Activated naive CD4-positive, alpha-beta T cell (primary cell): ENCODE measurements around the gene GGTA1.

Experiments used
- DNase-seq, 4 experiments: peaks; one replicate each; lab custom pipeline; 2025; lab: John Stamatoyannopoulos, UW

Gene GGTA1

DNA sequence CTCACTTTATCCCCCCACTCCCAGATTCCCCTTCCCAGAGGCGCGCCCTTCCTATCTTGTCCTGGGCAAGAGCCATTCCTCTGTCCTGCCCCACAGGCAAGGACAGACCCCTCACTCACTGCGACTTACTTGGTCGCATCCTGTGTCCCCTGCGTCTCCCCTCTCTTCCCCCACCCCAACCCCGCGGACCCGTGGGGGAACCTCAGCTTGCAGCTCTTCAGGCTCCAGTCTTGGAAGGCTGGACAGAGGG, 542 bp downstream of the GGTA1 start:
- no peak for DNase-seq

- DNase-seq = no peak
Observed at GRCh38 chr9:121498487-121499176, 1.0 kb downstream of the GGTA1 start.

DNA sequence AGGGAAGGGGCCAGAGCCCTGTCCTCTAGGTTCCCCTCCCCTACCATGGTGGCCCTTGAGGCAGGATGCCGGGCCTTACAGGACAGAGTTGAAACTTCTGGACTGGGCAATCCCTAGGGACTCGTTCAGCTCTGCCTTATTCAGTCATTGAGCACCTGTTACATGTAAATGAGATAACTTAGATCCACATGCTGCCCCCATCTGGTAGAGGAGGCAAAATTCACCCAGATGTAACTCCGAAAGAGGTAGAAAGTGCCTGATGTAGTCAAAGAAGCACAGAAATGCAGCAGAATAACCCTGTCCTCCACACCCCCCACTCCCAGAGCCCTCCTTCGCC, 1.5 kb downstream of the GGTA1 start:
- DNase-seq = no peak

DNA sequence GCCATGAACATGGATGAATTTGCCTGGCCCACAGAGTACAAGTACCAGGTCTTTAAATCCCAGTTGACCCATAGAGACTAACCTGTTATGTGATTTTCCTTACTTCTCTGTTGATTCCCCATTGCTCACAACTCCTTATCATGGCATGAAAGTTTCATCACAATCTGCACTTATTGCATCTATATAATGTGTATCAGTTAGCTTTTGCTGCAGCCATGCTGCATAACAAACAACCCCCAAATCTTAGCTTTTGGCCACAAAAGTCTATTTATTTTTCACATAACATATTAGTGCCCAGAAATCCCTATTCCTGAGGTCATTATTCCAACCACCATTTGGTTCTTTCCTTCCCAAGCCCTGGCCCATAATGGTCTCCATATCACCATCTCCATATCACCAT, 3.7 kb downstream of the GGTA1 start:
- DNase-seq = no peak

- DNase-seq = no peak
Observed at GRCh38 chr9:121494192-121494591, 5.5 kb downstream of the GGTA1 start.

DNA sequence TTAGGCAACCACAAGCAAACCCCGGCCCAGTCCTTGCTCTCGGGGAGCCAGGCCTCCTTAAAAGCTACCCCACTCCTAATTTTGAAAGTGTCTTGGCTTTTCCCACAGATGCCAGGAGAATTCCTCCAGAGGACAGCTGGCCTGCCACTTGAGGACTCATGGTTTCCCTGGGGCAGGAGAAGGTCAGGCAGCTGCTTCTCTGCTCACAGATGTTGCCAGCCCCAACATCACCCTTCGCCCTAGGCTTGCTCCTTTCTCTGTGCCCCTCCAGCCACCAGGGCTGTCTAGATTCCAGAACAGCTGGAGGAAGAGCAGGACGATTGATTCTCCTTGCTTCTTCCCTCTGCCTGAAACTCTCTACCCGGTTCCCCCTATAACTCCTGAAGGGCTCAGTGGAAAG, 8.5 kb downstream of the GGTA1 start:
- no peak for DNase-seq

DNA sequence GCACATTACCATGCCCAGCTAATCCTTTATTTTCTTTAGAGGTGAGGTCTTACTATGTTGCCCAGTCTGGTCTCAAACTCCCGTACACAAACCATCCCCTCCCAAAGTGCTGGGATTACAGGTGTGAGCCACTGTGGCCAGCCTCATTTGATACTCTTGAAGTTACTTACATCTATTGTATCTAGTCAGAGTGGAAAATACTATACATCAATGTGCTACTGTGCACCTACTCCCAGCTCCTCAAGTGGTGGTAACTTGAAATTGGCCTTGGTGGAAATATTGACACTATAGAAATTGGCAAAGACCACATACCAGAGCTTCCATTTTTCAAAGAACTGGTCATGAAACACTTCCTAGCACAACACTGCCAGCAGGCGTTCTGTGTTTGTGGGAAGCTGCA, 10.3 kb downstream of the GGTA1 start:
- no peak for DNase-seq

- DNase-seq = no peak
Observed at GRCh38 chr9:121486043-121486442, 13.6 kb downstream of the GGTA1 start.

- no peak for DNase-seq
Observed at GRCh38 chr9:121485623-121486022, 14.0 kb downstream of the GGTA1 start.

DNA sequence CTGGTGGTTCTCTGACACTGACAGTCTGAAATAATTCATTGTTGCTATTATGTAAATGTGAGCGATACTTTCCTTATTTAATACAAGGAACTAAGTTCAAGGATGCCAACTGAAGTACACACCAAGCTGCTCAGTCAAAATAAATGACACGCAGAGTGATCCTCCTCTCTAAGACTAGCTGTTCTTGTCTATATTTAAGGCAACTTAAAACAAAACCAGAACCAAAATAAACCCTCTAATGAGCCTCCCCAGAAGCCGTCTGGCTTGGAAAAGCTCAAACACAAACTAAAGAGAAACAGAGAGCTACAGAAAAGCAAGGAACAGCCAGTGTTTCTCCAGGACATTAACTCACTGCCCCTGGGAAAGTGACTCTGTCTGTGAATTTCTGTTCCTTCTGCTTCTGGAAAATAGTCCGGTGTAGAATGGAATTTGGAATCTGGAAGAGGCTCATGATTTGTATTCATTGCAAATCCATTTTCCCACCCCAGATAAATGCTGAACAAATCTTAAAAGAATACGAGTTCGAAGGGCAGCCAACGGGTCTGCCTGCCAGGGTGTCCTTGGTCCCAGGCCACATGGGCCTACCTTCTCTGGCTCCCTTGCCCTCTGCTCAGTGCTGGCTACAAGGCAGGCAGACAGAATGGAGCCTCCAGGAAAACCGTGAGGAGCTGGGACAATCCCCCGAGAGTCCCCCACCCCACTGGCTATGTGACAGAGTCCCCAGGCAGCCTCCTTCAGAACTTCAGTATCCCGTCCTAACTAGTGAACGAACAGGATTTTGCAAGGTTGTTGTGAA, 14.8 kb downstream of the GGTA1 start:
- DNase-seq = no peak

DNA sequence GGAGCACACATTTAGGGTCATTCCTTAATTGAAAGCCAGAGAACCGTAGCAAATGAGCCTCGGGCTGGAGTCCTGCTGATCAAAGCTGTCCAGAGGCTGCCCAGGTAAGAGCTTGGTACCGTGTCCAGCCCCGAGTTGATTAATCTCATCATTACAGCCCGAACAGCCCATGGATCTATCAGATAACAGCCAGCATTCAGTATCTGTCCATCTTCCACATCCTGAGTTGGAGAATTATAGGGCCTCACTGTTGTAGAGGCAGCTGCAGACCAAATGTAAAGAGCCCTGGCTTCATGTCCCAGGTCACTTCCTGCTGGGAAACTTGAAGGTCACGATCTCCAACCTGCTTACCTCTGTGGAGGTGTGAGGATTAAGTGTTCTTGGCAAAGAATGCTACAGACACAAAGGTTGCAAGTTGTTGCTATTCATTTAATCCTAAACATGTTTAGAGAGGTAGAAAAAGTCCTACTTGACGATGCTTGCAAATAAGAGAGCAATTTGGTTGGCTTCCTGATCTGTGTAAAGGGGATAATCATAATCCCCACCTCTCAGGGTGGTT, 16.1 kb downstream of the GGTA1 start:
- no peak for DNase-seq

DNA sequence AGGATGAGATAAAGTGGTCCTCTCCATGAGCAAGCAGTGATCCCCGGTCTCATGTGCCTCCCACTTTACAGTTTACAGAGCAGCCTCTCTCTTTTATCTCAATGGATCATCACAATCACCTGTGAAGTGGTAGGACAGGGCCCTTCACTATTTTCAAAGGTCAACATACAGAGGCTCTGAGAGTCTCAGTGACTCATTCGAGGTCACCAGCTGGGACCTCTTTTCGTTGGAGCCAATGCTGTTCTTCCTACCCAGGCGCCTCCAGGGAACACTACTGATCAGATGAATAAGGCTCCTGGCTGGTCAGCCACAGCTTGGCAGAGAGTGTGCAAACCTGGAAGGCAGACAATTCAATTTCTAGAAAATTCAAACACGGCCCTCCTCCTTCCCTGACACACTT, 16.6 kb downstream of the GGTA1 start:
- DNase-seq = no peak

- no peak for DNase-seq
Observed at GRCh38 chr9:121478816-121479676, 20.6 kb downstream of the GGTA1 start.

DNA sequence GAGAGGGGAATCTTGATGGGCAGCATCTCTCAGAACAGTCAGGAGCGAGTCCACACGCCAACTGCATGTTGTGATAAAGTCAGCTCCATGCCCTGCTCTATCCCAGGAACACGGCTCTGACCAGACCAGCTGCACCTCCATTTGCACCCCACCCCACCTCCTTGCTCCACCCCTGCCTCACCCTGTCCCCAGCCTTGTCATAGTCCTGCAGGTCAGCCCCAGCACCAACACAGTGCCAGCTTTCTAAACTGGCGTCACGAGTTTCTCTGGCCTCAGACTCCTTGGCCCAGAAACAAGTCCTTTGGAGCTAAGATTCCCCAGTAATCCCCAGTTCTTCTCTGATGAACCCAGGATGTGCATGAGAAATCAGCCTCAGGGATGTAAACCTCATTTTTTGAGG, 23.5 kb downstream of the GGTA1 start:
- no peak for DNase-seq

DNA sequence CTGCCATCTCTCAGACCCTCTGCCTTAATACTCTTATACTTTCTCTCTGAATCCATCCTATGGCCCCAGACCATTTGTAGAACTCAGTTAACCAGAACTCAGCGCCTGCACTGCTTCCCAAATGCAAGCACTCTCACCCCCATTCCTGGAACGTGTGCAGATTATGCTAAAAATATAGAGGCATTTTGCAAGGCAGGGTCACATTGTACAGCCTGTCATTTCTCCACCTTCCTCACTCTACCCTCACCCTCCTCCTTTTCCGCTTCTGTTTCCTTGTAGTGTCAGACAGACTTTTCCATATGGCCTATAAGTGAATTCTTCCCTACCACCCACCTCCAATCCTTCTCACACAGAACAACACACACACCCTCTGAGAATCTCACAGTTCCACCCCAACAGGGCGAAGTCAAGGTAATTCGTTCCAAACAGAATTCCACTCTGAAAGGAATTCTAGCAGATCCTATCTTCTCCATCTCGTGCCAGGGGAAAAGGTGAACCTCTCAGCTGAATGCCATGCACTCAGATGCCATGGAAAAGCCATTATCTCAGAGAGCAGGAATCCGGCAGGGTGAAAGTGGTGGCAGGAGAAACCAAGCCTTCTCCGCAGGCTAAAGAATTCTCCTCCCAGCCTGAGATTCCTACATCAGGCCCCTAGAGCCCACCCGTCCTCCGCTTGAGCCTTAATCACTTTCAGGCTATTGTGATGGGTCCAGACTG, 25.3 kb downstream of the GGTA1 start:
- DNase-seq = no peak

DNA sequence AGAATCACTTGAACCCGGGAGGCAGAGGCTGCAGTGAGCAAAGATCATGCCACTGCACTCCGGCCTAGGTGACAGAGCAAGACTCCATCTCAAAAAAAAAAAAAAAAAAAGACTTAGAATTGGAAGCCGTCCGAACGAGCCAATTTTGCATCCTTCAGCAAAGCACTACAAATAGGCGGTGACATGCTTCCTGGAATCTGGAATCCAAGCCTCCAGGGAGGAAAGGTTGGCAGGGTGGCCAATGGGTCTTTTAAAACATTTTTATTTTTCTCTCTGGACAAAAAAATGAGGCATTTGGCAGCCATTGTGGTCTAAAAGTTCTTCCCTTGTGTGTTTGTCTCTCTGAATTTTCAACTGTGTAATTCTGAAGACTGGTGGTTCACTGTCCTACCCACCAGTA, 26.4 kb downstream of the GGTA1 start:
- DNase-seq = no peak

- DNase-seq = no peak
Observed at GRCh38 chr9:121472446-121472845, 27.2 kb downstream of the GGTA1 start.

DNA sequence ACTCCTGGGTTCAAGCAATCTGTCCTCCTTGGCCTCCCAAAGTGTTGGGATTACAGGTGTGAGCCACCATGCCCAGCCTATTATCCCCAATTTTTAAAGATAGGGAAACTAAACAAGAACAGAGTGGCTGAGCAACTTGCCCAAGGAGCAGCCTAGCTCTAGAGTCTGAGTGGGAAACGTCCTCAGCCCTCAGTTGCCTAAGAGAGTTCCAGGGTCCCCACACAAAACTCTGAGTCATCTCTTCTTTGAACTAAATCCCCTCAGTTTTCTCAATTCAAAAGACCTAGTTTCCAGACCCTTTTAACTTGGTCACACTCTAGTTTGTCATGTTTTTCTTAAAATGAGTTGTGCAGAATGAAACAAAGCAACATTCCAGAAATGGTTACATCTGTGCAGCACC, 33.5 kb downstream of the GGTA1 start:
- DNase-seq = no peak

DNA sequence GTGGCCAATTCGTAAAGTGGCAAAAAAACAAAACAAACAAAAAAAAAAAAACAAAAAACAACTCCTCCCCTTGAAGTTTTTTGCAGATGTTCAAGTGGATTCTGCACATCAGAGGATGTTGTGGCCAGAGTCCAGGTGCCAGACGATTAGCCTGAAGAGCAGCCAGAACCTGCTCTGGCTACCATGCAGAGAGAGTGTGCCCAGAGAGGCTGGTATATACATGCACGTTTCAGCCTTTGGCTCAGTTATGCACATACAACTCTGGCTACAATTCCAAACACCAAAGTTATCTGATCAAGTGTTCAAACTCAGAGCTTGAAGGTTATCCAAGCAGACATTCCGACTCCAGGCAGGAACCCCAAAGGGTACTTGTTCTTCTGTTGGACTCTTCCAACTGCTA, 34.7 kb downstream of the GGTA1 start:
- DNase-seq = no peak

DNA sequence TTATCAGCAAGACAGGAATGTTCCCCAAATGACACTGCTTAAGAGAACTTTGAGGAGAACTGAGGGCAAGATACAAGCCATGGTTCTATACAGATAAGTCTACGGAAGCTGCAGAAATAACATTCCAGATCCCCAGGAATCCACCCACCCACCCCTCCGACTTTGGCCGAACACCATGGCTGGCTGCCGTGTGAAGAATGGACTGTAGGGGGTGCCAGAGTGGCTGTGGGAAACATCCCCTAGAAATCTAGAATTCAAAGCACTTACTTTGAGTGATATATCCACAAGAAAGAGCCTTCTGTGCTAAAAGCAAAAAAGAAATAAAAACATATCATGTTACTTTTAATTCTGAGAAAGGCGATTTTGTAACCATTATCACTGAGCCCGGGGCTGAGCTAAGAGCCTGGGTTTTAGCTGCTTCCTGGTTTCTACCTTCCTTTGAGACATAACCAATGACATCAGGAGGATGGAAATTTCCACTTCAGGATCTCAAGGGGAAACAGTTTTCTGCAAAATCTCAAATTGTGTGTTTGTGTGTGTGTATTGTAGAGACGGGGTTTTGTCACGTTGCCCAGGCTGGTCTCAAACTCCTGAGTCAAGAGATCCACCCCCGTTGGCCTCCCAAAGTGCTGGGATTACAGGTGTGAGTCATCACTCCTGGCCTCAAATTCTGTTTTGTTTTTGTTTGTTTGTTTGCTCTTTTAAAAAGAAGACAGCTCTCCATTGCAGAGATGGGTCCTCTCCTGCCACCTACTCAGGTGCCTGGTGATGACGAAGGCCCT, 36.4 kb downstream of the GGTA1 start:
- DNase-seq = no peak

GRCh38 chr9:121459513-121459912, 40.1 kb downstream of the GGTA1 start:
- DNase-seq = no peak
